NCI-H1417 treated with DMSO at 0.1 percent for 48 hours (cell line): ENCODE results near the gene ADISSP.

Source experiments
- DNase-seq: peaks from one replicate; lab custom pipeline; 2025; lab: John Stamatoyannopoulos, UW

Gene ADISSP

DNA sequence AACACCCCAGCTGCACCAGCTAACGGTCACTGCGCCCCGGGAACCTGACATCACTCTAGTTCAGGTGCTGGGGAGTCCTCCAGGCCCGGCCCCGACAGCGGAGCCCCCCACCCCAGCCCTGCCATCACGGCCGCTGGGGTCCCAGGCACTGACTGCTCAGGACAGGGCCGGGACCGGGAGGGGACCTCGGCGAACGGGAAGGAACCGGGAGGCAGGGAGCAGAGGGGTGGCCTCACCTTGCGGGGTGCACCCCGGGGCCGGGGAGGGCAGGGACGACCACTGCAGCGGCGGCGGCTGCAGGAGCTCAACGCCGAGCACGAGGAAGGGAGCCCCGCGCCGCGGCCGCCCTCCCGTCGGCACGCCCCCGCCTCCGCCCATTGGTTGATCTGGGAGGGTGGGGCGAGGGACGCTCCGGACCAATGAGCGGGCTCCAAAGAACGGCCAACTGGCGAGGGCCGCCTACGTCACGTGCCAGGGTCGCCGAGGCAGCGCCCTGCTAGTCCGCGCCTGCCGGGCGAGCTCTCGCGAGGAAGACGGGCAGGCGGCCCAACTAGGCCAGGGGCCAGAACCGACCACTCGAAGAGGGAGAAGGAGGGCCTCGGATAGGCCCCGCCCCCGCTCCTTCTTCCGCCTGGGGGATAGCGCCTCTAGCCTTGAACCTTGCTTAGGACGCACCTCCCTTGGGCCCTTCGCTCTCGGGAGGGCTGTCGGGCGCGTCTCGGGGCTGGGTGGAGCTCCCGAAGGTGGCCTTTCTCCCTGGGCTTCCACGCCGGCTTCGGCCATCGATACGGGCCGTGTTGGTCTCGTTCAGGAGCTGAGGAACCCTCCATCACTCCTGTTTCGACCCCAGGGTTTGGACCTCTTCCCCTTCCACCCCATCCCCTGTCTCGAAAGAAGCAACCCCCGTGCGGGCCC, at the start of gene ADISSP:
Gene ADISSP, minus strand, starts transcription at position 327 of the 915 bp plus-strand sequence. CDS start 7,653 bp downstream, outside the sequence.
- DNase-seq, result peak; percentile 93

DNA sequence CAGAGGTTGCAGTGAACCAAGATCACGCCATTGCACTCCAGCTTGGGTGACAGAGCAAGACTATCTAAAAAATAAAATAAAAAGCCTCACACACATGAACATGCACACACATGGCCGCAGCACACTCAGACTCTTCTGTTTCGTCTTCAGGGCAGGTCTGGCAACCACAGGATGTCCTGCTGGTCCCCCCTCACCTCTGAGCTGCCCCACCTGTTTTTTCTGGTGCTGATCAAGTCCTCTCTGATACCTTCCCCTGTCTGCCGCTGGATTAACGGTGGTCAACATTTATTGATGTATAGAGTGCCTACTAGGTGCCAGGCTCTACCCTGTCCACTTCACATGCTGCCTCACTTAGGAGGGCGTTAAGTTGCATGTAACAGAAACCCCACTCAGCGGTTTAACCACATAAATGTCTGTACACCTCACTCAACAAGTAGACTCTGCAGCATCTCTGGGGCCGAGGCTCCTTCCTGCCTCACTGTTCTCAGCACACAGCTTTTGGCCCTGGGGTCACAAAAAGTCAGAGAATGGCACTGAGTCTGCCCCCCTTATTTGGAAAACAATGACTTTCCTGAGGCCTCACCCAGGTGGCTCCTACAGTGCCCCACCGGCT, 48.3 kb upstream of the ADISSP start:
- no peak for DNase-seq

DNA sequence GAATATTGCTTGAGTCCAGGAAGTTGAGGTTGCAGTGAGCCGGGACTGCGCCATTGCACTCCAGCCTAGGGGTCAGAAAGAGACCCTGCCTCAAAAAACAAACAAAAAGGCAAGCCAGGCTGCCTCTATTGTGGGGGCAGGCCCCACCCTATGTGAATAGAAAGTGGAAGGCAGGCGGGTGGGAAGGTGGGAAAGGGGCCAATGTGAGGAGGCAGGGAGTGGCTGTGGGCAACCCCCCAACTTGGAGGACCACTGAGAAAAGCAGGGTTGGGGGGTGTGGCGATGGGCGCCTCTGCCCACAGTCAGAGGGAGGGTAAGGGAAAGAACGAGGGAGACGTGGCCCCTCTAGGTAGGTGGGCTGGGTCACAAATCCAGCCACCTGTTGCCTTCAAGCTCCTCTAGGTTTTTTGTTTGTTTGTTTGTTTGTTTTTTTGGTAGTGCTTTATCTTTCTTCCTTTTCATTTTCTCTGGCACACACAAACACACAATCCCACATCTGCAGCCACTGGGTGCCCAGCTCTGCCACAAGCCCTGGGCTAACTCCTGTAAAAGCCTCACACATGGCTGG, 47.5 kb upstream of the ADISSP start:
- DNase-seq, result no peak

DNA sequence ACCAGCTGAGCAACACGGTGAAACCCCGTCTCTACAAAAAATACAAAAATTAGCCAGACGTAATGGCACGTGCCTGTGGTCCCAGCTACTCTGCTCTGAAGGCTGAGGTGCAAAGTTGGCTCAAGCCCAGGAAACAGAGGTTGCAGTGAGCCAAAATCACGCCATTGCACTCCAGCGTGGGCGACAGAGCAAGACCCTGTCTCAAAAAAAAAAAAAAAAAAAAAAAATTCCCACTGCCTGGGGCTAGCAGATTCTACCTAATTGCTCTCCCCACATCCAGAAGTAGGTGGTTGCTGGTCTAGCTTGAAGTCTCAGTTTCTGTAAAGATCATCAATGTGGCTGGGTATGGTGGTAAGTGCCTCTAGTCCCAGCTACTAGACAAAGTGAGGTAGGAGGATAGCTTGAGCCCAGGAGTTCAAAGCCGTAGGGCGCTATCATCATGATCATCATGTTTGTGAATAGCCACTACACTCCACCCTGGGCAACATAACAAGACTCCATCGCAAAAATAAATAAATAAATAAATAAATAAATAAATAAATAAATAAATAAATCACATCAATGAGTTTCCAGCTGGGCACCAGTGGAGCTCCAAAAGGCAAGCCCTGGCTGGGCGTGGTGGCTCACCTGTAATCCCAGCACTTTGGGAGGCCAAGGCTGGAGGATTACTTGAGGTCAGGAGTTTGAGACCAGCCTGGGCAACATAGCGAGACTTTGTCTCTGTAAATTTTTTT, 46.5 kb upstream of the ADISSP start:
- DNase-seq, result no peak

DNA sequence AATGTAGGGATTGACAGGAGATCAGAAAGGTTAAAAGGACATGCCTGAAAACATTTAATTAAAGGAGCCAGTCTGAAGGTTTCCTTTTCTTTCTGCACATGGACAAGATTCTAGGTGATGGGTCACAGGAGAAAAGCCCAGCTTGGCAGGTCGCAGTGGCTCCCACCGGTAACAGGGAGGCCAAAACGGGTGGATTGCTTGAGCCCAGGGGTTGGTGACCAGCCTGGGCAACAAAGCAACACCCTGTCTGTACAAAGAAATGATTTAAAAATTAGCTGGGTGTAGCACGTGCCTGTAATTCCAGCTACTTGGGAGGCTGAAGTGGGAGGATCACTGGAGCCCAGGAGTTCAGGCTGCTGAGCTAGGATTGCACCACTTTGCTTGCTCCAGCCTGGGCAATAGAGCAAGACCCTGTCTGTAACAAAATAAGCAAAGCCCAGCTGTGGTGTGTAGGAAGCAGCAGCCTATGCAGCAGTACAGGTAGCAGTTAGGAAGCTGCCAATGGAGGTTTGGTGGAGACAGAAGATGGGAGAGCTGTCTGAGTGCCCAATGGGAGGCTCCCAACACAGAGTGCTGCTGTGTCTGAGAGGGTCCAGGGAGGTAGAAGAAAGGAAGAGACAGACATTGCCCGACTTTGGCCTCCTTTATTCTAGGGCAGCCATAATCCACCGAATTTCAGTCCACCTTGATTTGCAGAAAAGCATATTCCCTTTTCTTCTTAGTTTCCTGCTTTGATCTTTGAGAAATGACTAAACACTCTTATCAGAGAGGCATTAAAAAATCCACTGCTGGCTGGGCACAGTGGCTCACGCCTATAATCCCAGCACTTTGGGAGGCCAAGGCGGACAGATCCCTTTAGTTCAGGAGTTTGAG, 45.7 kb upstream of the ADISSP start:
- no peak for DNase-seq

DNA sequence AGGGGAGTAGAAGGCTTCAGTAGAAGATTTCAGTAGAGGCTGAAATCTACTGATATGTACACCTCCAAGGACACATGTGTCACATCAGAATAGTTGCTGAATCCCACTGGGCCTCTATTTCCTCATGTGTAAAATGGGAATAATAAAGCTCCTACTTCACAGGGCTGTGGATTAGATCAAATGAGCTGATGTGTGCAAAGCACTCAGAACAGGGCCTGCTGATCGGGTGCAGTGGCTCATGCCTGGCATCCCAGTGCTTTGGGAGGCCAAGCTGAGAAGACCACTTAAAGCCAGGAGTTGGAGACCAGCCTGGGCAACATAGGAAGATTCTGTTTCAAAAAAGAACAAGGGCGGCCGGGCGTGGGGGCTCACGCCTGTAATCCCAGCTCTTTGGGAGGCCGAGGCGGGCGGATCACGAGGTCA, 44.7 kb upstream of the ADISSP start:
- no peak for DNase-seq

GRCh38 chr20:3811467-3812258, 44.1 kb upstream of the ADISSP start:
- peak; percentile 37 for DNase-seq

DNA sequence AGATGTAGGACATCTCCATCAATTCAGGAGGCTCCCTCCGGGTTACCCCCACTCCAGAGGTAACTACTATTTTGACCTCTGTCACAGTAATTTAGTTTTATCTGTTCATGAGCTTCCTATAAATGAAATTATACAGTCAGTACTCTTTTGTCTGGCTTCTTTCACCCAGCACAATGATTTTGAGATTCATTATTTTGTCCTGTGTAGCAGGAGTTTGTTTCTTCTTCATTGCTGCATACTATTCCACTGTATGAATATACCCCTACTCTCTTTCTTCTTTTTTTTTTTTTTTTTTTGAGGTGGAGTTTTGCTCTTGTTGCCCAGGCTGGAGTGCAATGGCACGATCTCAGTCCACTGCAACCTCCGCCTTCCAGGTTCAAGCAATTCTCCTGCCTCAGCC, 41.0 kb upstream of the ADISSP start:
- DNase-seq, result no peak

DNA sequence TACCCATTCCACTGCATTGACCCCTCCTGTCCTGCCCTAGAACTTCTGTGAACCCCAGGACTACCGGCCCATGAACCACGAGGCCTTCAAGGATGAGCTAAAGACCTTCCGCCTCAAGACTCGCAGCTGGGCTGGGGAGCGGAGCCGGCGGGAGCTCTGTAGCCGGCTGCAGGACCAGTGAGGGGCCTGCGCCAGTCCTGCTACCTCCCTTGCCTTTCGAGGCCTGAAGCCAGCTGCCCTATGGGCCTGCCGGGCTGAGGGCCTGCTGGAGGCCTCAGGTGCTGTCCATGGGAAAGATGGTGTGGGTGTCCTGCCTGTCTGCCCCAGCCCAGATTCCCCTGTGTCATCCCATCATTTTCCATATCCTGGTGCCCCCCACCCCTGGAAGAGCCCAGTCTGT, 37.2 kb upstream of the ADISSP start:
- DNase-seq, result no peak

- DNase-seq, result no peak
These were observed 36.8 kb upstream of the ADISSP start for GRCh38 chr20:3804254-3804751.

- DNase-seq, result no peak
These were observed 36.3 kb upstream of the ADISSP start for GRCh38 chr20:3803854-3804253.

GRCh38 chr20:3803289-3803688, 35.7 kb upstream of the ADISSP start:
- no peak for DNase-seq

DNA sequence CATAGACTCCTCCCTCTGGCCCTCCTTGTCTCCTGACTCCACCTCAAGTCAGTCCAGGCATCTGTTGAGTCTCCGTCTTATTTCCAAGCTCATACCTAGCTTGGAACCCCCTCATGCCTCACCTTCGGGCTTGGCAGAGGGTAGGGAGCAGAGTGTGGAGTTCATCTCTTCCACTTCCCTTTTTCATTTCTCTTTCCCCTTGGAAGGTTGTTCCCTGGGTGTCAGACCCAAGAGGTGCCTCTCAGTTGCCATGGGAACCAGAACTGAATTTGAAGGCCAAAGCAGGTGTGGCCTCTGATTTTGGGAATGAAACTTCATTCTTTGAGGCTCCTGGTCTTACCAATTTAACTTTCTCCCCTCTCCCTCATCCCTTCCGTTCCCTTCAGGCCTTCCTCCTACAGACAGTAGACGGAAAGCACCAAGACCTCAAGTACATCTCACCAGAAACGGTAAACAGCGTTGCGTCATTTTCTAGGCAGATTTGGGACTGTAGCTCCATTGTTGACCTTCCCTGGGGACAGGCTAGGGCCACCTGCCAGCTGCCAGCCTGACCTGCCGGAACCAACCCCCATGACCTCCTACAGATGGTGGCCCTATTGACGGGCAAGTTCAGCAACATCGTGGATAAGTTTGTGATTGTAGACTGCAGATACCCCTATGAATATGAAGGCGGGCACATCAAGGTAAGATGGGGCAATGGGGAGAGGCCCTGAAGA, 35.1 kb upstream of the ADISSP start:
- DNase-seq, result no peak

DNA sequence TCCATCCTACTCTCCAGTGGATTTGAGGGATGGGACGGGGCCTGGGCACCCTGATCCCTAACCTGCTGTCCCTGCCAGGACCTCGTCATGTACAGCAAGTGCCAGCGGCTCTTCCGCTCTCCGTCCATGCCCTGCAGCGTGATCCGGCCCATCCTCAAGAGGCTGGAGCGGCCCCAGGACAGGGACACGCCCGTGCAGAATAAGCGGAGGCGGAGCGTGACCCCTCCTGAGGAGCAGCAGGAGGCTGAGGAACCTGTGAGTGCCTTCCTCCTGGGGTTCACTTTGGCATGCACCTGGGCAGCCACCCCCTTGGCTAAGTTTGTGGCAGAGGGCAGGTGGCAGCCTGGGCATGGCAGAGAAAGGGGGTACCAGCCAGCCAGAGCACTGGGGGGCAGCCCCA, 34.3 kb upstream of the ADISSP start:
- no peak for DNase-seq

DNA sequence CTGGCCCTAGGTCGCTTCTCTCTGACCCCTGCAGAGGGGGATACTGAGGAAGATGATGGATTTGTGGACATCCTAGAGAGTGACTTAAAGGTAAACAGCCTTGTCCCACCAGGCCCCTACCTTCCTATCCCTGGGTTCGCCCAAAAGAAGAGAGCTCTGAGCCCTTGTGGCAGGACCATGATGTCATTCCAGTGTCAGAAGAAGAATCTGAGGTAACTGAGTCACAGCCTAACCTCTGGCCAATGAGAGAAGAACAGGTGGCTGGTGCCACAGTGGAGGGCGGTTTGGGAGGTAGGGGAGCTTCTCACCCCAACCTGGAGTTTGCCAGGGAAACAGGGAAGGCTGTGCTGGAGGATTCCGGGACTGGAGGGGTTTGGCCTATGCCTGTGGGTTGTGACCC, 33.7 kb upstream of the ADISSP start:
- DNase-seq, result no peak

- DNase-seq, result no peak
These were observed 33.3 kb upstream of the ADISSP start for GRCh38 chr20:3800878-3801260.

- DNase-seq, result no peak
These were observed 32.8 kb upstream of the ADISSP start for GRCh38 chr20:3800256-3800877.

DNA sequence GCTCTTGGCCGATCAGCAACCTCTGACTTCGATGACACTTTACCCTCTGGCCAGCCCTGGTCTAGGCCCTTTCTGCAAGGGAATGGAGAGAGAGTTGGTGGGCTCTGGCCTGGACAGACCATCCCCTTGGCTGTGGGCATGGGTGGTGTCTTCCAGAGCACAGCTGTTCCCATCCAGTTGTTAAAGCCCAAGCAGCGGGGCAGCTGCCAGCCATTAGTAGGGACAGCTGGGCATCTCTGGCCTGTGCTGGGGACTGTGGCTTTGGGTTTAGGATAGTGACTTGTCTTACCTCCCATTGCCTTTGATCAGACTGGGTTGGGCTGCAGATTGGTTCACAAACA, 31.3 kb upstream of the ADISSP start:
- DNase-seq, result no peak

- DNase-seq, result no peak
These were observed 30.8 kb upstream of the ADISSP start for GRCh38 chr20:3798373-3798768.
